Spleen (tissue), 11 donors: ENCODE data around the gene EIF3K. TPM values are rescaled to one million over a fixed set of nuclear protein-coding genes. Genes with fewer than 3 reads are reported as not detected.
A peak's percentile ranks its signal among the peaks of the same experiment; 100 is the strongest.
"Not testable (repeated sequence)": the region's sequence is repeated elsewhere in the genome, so short reads cannot be mapped to it uniquely, and the experiment has no call there.

ENCODE experiments used
- DNase-seq: peaks from one replicate; pipeline ENCODE4 v3.0.0-alpha.2; 2020
- H3K27ac ChIP-seq, 8 donors: fragments of 200-600 bp; sonication (generic) in 7 of 8; 1 replicate in 4 of 8; 2 replicates in 4 of 8; pipeline versions ENCODE4 v1.5.0 to v1.8.0; 2016 to 2021; ENCODE audit warnings: inconsistent platforms in 4 of 8, mild to moderate bottlenecking in 4 of 8, moderate library complexity in 1 of 8
- H3K27me3 ChIP-seq, 7 donors: fragments of 200-600 bp; sonication (generic) in 6 of 7; replicated peaks in 1 of 7; 1 replicate in 4 of 7; 2 replicates in 3 of 7; pipeline versions ENCODE4 v1.5.0 to v1.8.0; 2016 to 2021; ENCODE audit warnings: inconsistent platforms in 3 of 7, mild to moderate bottlenecking in 1 of 7
- H3K36me3 ChIP-seq, 6 donors: fragments of 200-600 bp; sonication (generic) in 5 of 6; 1 replicate in 4 of 6; 2 replicates in 2 of 6; pipeline versions ENCODE4 v1.5.0 to v1.8.0; 2016 to 2021; ENCODE audit warnings: inconsistent platforms in 2 of 6
- H3K4me1 ChIP-seq, 6 donors: fragments of 200-600 bp; sonication (generic) in 5 of 6; 1 replicate in 3 of 6; 2 replicates in 3 of 6; pipeline versions ENCODE4 v1.5.0 to v1.8.0; 2016 to 2021; ENCODE audit warnings: inconsistent platforms in 3 of 6
- H3K4me3 ChIP-seq, 8 donors: fragments of 200-600 bp; sonication (generic) in 7 of 8; 1 replicate in 4 of 8; 2 replicates in 4 of 8; pipeline versions ENCODE4 v1.5.0 to v1.8.0; 2016 to 2021; ENCODE audit warnings: inconsistent platforms in 4 of 8, mild to moderate bottlenecking in 4 of 8, moderate library complexity in 2 of 8
- H3K9me3 ChIP-seq, 8 donors: fragments of 200-600 bp; sonication (generic) in 7 of 8; 1 replicate in 4 of 8; 2 replicates in 4 of 8; pipeline versions ENCODE4 v1.5.0 to v1.8.0; 2016 to 2021; ENCODE audit warnings: inconsistent platforms in 4 of 8
- POLR2A ChIP-seq, 3 donors: fragments of 450-650 bp; IDR thresholded peaks; one replicate each; pipeline ENCODE4 v1.5.1; 2017; ENCODE audit warnings: antibody characterized with exemption in 3 of 3, mild to moderate bottlenecking in 1 of 3
- POLR2AphosphoS5 ChIP-seq, 3 donors: sonication (generic); formaldehyde crosslinking; IDR thresholded peaks; one replicate each; pipeline ENCODE4 v1.5.1; 2017; ENCODE audit warnings: antibody characterized with exemption in 3 of 3
- WGBS, 5 donors: extraction: QIAGEN DNeasy Blood & Tissue Kit in 3 of 5; methylation state at CpG; one replicate each; pipeline versions ENCODE4 v1.1.5 to v1.1.7; 2013 to 2018; 5-methylcytosine and 5-hydroxymethylcytosine counted together
- intact Hi-C: fragments of 100-400 bp; cut with DNase I; formaldehyde crosslinking; loops from one replicate; pipeline ENCODE4 v1.15.0; 2023; ENCODE audit warnings: low total_unique reads
- polyA plus RNA-seq, 3 donors: library from polyadenylated mRNA; stranded (reverse); fragments of 200-250 nt; gene quantifications; one replicate each; pipeline ENCODE4 v1.2.1, GENCODE V29; 2013
- total RNA-seq, 7 donors: library from RNA; depleted of rRNA in 3 of 7; stranded (reverse); fragments of >200 nt in 3 of 7; fragmentation: NEBNext Ultra II Directional in 4 of 7; extraction: Animal tissue kit (Norgen Biotek cat#: 25700) in 4 of 7; gene quantifications; one replicate each; pipeline versions ENCODE4 v1.1.0 to v1.2.1, GENCODE V29; 2016 to 2021
- TF ChIP-seq, protein P1 (sequence below), 11 experiments: fragments of 200-600 bp in 7 of 11; fragments of 450-650 bp in 4 of 11; sonication (generic) in 4 of 11; IDR thresholded peaks in 8 of 11; conservative IDR thresholded peaks in 3 of 11; 1 replicate in 7 of 11; 2 replicates in 4 of 11; pipeline versions ENCODE4 v1.4.0 to v1.8.0; 2016 to 2021; ENCODE audit warnings: antibody characterized with exemption in 11 of 11, inconsistent platforms in 4 of 11, mild to moderate bottlenecking in 1 of 11
- donor health status: healthy with polysubstance abuse.
- donor health status: DM: no; HTN: no; CAD: no; lungs with moderate emphysema.
- donor health status: DM: no; HTN: no; CAD: no.
- donor health status: Bipolar disorder and iron deficiency.
- donor health status: healthy.
- donor health status: DM: no; HTN: no; CAD: no.
- donor health status: DM: yes; HTN: yes; CAD: no.

The EIF3K gene
- total and polyA plus RNA-seq, 10 donors, result 232 to 538 (median 302) TPM

DNA sequence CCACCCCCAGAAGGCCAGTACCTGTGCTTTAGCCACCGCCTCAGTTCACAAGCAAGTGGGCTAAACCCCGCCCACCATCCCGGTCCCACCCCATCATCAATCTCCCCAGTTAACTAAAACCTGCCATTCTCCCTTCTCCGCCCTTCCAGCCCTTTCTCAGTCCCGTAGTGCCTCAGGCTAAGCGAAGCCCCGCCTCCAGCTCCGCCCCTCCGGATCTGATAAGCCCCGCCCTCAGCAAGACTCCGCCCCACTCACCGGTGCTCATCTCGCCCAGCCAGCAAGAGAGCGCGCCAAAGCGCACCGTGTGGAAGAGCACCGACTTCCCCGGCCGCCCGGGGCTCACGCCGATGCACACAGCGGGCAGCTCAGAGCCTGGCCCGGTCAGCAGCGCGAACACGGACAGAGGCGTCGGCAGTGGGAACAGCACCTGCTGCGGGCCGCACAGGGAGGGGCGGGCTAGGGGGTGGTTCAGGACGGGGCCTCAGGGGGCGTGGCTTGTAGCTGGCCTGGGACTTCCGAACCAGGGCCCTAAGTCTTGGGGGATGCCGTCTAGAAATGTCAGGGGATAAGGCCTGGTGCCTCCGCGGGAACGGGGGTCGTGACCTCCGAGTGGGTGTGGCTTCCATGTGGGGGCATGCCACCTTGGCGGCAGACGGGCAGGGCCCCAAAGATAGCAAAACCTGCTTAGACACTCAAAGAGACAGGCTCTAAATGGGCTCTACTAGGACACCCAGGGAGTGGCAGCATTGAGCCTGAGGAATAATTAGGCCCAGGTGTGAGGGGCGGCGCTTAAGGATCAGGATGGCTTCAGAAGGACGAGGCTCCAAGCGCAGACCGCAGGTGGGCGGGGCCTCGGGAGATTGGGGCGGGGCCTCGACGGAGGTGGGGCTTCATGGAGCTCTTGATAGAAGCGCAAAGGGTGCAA is 22.7 kb upstream of the EIF3K start:
- intact Hi-C loops, result no loop called here
- 63 to 77% (median 70%) methylated on average over 36 to 55 of the region's 55 CpGs for WGBS, 5 donors
- peak overlapping the region in 1 of 8 donors; percentile 17 for H3K4me3 ChIP-seq
- DNase-seq, result no peak
- TF ChIP-seq, protein P1, sequence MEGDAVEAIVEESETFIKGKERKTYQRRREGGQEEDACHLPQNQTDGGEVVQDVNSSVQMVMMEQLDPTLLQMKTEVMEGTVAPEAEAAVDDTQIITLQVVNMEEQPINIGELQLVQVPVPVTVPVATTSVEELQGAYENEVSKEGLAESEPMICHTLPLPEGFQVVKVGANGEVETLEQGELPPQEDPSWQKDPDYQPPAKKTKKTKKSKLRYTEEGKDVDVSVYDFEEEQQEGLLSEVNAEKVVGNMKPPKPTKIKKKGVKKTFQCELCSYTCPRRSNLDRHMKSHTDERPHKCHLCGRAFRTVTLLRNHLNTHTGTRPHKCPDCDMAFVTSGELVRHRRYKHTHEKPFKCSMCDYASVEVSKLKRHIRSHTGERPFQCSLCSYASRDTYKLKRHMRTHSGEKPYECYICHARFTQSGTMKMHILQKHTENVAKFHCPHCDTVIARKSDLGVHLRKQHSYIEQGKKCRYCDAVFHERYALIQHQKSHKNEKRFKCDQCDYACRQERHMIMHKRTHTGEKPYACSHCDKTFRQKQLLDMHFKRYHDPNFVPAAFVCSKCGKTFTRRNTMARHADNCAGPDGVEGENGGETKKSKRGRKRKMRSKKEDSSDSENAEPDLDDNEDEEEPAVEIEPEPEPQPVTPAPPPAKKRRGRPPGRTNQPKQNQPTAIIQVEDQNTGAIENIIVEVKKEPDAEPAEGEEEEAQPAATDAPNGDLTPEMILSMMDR (IDR thresholded peaks at IDR 0.05 in 8 of 11, conservative IDR thresholded peaks at IDR 0.05 in 3 of 11), result no peak
- peak in 1 of 3 donors; percentile 49 for TF ChIP-seq POLR2AphosphoS5 (IDR thresholded peaks at IDR 0.05)
- H3K27me3 ChIP-seq, result no peaks in the 10 kb centered on the region
- no peak overlapping the region for H3K27ac ChIP-seq
- H3K36me3 ChIP-seq, result peaks cover 0 to 94% (median 46%) of the 10 kb centered on the region in 6 donors
- peaks cover 0 to 8% (median 0%) of the 10 kb centered on the region in 6 donors for H3K4me1 ChIP-seq
- H3K9me3 ChIP-seq, result no peaks in the 10 kb centered on the region

DNA sequence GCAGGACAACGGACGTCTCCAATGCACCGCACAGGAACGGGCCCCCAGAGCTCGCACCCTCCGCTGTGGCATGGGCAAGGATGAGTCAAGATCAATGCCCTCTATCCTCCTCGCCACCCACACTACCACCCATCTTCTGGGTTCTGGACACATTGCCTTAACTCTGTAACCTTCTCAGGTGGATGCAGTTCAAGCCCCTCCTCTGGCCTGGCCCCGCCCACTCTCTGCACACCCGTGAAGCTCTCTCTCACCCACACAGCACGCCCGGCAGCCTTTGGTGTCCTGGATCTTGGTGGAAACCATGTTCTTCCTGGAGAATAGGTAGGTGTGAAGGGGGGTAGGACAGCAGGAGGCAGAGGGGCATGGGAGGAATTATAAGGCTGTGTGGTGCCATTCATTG is 21.9 kb upstream of the EIF3K start:
- no peak for TF ChIP-seq POLR2A (IDR thresholded peaks at IDR 0.05)
- no peak for TF ChIP-seq POLR2AphosphoS5 (IDR thresholded peaks at IDR 0.05)
- TF ChIP-seq, protein P1 (IDR thresholded peaks at IDR 0.05 in 8 of 11, conservative IDR thresholded peaks at IDR 0.05 in 3 of 11), result no peak
- peaks cover 0 to 94% (median 39%) of the 10 kb centered on the region in 6 donors for H3K36me3 ChIP-seq

DNA sequence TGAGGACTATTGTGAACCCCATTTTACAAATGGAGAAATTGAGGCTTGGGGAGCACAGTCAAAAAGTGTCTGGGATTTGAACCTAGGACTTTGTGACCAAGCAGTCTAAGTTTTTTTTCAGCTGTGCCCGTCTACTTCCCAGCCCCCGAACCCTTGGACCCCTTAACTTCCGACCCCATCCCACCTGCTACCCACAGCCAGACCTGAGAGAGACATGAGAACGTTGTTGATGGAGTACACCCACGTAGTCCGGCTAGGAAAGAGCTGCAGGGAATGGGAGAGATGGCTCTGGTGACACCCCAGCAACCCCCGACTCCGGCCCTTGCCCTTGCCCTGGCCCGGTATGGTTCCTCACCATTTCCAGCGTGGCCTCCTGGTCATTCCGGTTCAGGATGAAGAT is 19.3 kb upstream of the EIF3K start:
- H3K9me3 ChIP-seq, result no peaks in the 10 kb centered on the region
- intact Hi-C loops, result no loop called here
- TF ChIP-seq POLR2A (IDR thresholded peaks at IDR 0.05), result no peak
- TF ChIP-seq POLR2AphosphoS5 (IDR thresholded peaks at IDR 0.05), result peak in 1 of 3 donors; percentile 13
- TF ChIP-seq, protein P1 (IDR thresholded peaks at IDR 0.05 in 8 of 11, conservative IDR thresholded peaks at IDR 0.05 in 3 of 11), result no peak
- H3K27ac ChIP-seq, result no peak overlapping the region
- H3K36me3 ChIP-seq, result peaks cover 0 to 83% (median 23%) of the 10 kb centered on the region in 6 donors
- 90 to 97% (median 93%) methylated on average over 11 of the region's 11 CpGs for WGBS, 5 donors
- DNase-seq, result no peak
- H3K4me3 ChIP-seq, result no peak overlapping the region
- H3K27me3 ChIP-seq, result no peaks in the 10 kb centered on the region
- peaks cover 0 to 8% (median 0%) of the 10 kb centered on the region in 6 donors for H3K4me1 ChIP-seq

More for the DNA sequence above, 21.9 kb upstream of the EIF3K start:
- no peaks in the 10 kb centered on the region for H3K9me3 ChIP-seq
- H3K4me3 ChIP-seq, result no peak overlapping the region
- H3K4me1 ChIP-seq, result peaks cover 0 to 8% (median 0%) of the 10 kb centered on the region in 6 donors
- DNase-seq, result no peak
- WGBS, 5 donors, result 83 to 92% (median 91%) methylated on average over 6 to 11 of the region's 11 CpGs
- no peaks in the 10 kb centered on the region for H3K27me3 ChIP-seq
- no peak overlapping the region for H3K27ac ChIP-seq
- intact Hi-C loops, result no loop called here

DNA sequence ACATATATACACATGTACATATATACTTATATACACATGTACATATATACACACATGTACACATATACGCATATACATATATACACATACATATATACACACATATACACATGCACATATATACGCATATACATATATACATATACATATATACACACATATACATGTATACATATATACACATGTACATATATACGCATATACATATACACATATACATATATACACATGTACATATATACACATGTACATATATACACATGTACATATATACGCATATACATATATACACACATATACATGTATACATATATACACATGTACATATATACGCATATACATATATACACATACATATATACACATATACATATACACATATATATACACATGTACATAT is 16.1 kb upstream of the EIF3K start:
- 94 to 98% (median 96%) methylated on average over 5 of the region's 5 CpGs for WGBS, 5 donors
- intact Hi-C loops, result not testable (repeated sequence)
- H3K36me3 ChIP-seq, result peaks cover 0 to 83% (median 17%) of the 10 kb centered on the region in 6 donors

More for the DNA sequence above, 16.1 kb upstream of the EIF3K start:
- H3K9me3 ChIP-seq, H3K27me3 ChIP-seq, DNase-seq, H3K27ac ChIP-seq, H3K4me3 ChIP-seq, H3K4me1 ChIP-seq: not testable (repeated sequence)
